Smooth muscle cell (in vitro differentiated cells): ENCODE measurements around the gene TMEM235. TPM values are rescaled to one million over a fixed set of nuclear protein-coding genes. Genes with fewer than 3 reads are reported as not detected.

Source experiments
- DNase-seq: peaks from one replicate; lab custom pipeline; 2025; ENCODE audit not compliant: unreplicated experiment; lab: John Stamatoyannopoulos, UW
- H2AFZ ChIP-seq: fragments of 200-600 bp; sonication (generic); 2 replicates; pipeline ENCODE4 v1.6.0; 2016; ENCODE audit warnings: antibody characterized with exemption, low read depth, mild to moderate bottlenecking
- H3F3A ChIP-seq: fragments of 200-600 bp; sonication (generic); 2 replicates; pipeline ENCODE4 v1.6.0; 2017; ENCODE audit warnings: antibody characterized with exemption, low read depth
- H3K27ac ChIP-seq: fragments of 200-600 bp; sonication (generic); 2 replicates; pipeline ENCODE4 v1.5.1; 2016; ENCODE audit warnings: low read depth, mild to moderate bottlenecking
- H3K27me3 ChIP-seq: fragments of 200-600 bp; sonication (generic); 2 replicates; pipeline ENCODE4 v1.6.1; 2016; ENCODE audit warnings: low read depth, mild to moderate bottlenecking
- H3K36me3 ChIP-seq: fragments of 200-600 bp; sonication (generic); 2 replicates; pipeline ENCODE4 v1.5.1; 2016; ENCODE audit warnings: low read depth
- H3K4me1 ChIP-seq: fragments of 200-600 bp; sonication (generic); 2 replicates; pipeline ENCODE4 v1.5.1; 2016; ENCODE audit warnings: low read depth
- H3K4me2 ChIP-seq: fragments of 200-600 bp; sonication (generic); 2 replicates; pipeline ENCODE4 v1.6.0; 2016; ENCODE audit warnings: mild to moderate bottlenecking
- H3K4me3 ChIP-seq: fragments of 200-600 bp; sonication (generic); 2 replicates; pipeline ENCODE4 v1.5.1; 2016; ENCODE audit warnings: mild to moderate bottlenecking
- H3K79me2 ChIP-seq: fragments of 200-600 bp; sonication (generic); 2 replicates; pipeline ENCODE4 v1.6.0; 2016; ENCODE audit warnings: low read depth, mild to moderate bottlenecking
- H3K9ac ChIP-seq: fragments of 200-600 bp; sonication (generic); 2 replicates; pipeline ENCODE4 v1.6.0; 2016; ENCODE audit warnings: low read depth
- H3K9me3 ChIP-seq: fragments of 200-600 bp; sonication (generic); replicated peaks from 2 replicates; pipeline ENCODE4 v1.5.1; 2016; ENCODE audit warnings: low read depth
- H4K20me1 ChIP-seq: fragments of 200-600 bp; sonication (generic); 2 replicates; pipeline ENCODE4 v1.6.0; 2016; ENCODE audit warnings: low read depth
- WGBS: methylation state at CpG from one replicate; pipeline ENCODE4 v1.1.7; 2016; ENCODE audit warnings: low lambda C conversion rate; 5-methylcytosine and 5-hydroxymethylcytosine counted together
- polyA plus RNA-seq: library from polyadenylated mRNA; unstranded; fragments of >200 nt; fragmentation: Nextera tagmentation; extraction: Ambion mirVana; gene quantifications from 2 replicates; pipeline ENCODE4 v1.2.1, GENCODE V29; 2016
- total RNA-seq: library from RNA; depleted of rRNA; stranded (reverse); fragments of >200 nt; gene quantifications from 2 replicates; pipeline ENCODE4 v1.2.3, GENCODE V29; 2014
- TF ChIP-seq, protein P1 (sequence below): fragments of 200-600 bp; sonication (generic); IDR thresholded peaks from 2 replicates; pipeline ENCODE4 v1.5.1; 2017; ENCODE audit warnings: borderline replicate concordance, mild to moderate bottlenecking, antibody characterized with exemption; ENCODE audit not compliant: insufficient read depth, poor library complexity, severe bottlenecking

The TMEM235 gene
- total and polyA plus RNA-seq, 2 experiments from 2014 or later: not detected

DNA sequence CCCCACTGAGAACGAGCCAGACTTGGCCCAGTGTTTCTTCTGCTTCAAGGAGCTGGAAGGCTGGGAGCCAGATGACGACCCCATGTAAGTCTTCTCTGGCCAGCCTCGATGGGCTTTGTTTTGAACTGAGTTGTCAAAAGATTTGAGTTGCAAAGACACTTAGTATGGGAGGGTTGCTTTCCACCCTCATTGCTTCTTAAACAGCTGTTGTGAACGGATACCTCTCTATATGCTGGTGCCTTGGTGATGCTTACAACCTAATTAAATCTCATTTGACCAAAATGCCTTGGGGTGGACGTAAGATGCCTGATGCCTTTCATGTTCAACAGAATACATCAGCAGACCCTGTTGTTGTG, 16.7 kb upstream of the TMEM235 start:
- peaks cover 25% of the 10 kb centered on the region for H3K79me2 ChIP-seq
- H3K27me3 ChIP-seq: no peaks in the 10 kb centered on the region
- peak overlapping the region; percentile 82 for H3K4me3 ChIP-seq
- TF ChIP-seq, protein P1, sequence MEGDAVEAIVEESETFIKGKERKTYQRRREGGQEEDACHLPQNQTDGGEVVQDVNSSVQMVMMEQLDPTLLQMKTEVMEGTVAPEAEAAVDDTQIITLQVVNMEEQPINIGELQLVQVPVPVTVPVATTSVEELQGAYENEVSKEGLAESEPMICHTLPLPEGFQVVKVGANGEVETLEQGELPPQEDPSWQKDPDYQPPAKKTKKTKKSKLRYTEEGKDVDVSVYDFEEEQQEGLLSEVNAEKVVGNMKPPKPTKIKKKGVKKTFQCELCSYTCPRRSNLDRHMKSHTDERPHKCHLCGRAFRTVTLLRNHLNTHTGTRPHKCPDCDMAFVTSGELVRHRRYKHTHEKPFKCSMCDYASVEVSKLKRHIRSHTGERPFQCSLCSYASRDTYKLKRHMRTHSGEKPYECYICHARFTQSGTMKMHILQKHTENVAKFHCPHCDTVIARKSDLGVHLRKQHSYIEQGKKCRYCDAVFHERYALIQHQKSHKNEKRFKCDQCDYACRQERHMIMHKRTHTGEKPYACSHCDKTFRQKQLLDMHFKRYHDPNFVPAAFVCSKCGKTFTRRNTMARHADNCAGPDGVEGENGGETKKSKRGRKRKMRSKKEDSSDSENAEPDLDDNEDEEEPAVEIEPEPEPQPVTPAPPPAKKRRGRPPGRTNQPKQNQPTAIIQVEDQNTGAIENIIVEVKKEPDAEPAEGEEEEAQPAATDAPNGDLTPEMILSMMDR: no peak
- no peak for DNase-seq
- H3K36me3 ChIP-seq: no peaks in the 10 kb centered on the region
- peak overlapping the region; percentile 96 for H3K4me2 ChIP-seq
- H3K27ac ChIP-seq: no peak overlapping the region
- H3K4me1 ChIP-seq: peaks cover 7% of the 10 kb centered on the region
- 19% methylated on average over 5 of the region's 5 CpGs for WGBS
- H3F3A ChIP-seq: no peaks in the 10 kb centered on the region
- H3K9ac ChIP-seq: peak overlapping the region; percentile 66
- no peaks in the 10 kb centered on the region for H3K9me3 ChIP-seq
- H4K20me1 ChIP-seq: no peaks in the 10 kb centered on the region
- peak overlapping the region; percentile 88 for H2AFZ ChIP-seq

DNA sequence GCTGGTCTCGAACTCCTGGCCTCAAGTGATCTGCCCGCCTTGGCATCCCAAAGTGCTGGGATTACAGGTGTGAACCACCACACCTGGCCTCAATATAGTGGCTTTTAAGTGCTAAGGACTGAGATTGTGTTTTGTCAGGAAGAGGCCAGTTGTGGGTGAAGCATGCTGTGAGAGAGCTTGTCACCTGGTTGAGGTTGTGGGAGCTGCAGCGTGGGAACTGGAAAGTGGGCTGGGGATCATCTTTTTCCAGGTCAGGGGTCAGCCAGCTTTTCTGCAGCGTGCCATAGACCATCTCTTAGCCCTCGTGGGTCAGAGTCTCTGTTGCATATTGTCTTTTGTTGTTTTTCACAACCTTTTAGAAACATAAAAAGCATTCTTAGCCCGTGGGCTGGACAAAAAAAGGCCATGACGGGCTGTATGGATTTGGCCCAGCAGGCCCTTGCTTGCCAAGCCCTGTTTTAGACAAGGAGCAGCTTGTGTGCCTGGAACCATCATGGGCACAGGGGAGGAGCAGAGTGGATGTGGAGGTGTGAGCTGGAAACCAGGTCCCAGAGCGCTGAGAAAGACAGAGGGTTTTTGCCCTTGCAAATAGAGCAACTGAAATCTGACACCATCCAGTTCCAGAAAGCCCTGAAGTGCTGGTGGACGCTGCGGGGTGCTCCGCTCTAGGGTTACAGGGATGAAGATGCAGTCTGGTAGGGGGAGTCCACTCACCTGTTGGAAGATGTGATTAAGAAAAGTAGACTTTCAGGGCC, 11.9 kb upstream of the TMEM235 start:
- Histone ChIP-seq H3K4me2 (no peak overlapping the region), H3K9ac (no peak overlapping the region), H3F3A (no peaks in the 10 kb centered on the region), H3K27ac (no peak overlapping the region), H2AFZ (no peak overlapping the region), H3K36me3 (no peaks in the 10 kb centered on the region), H3K27me3 (no peaks in the 10 kb centered on the region), H3K4me1 (peaks cover 7% of the 10 kb centered on the region), H3K79me2 (peaks cover 20% of the 10 kb centered on the region), H3K9me3 (no peaks in the 10 kb centered on the region), H3K4me3 (no peak overlapping the region), H4K20me1 (no peaks in the 10 kb centered on the region)
- TF ChIP-seq, protein P1: no peak
- no peak for DNase-seq
- WGBS: 82% methylated on average over 11 of the region's 11 CpGs

GRCh38 chr17:78223061-78223460, 8.4 kb upstream of the TMEM235 start:
- Histone ChIP-seq H3K27ac (no peak overlapping the region), H3K79me2 (no peaks in the 10 kb centered on the region), H3K27me3 (no peaks in the 10 kb centered on the region), H3K36me3 (no peaks in the 10 kb centered on the region), H3K4me1 (no peaks in the 10 kb centered on the region), H3K4me3 (no peak overlapping the region), H3K4me2 (no peak overlapping the region), H3K9me3 (no peaks in the 10 kb centered on the region), H4K20me1 (no peaks in the 10 kb centered on the region), H3F3A (no peaks in the 10 kb centered on the region), H2AFZ (no peak overlapping the region), H3K9ac (no peak overlapping the region)
- TF ChIP-seq, protein P1: no peak
- DNase-seq: no peak
- WGBS: 96% methylated on average over 4 of the region's 4 CpGs

DNA sequence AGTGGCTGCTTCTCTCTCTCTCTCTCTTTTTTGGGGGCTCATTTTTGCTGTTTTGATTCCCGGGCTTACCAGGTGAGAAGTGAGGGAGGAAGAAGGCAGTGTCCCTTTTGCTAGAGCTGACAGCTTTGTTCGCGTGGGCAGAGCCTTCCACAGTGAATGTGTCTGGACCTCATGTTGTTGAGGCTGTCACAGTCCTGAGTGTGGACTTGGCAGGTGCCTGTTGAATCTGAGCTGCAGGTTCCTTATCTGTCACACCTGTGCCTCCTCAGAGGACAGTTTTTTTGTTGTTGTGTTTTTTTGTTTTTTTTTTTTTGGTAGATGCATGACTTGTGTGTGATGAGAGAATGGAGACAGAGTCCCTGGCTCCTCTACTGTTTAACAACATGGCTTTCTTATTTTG, 7.7 kb upstream of the TMEM235 start:
- H3K79me2 ChIP-seq: no peaks in the 10 kb centered on the region

More for the DNA sequence above, 7.7 kb upstream of the TMEM235 start:
- Histone ChIP-seq H3K9ac (no peak overlapping the region), H3K27me3 (no peaks in the 10 kb centered on the region), H3K27ac (no peak overlapping the region), H3K9me3 (no peaks in the 10 kb centered on the region), H2AFZ (no peak overlapping the region), H3K4me3 (no peak overlapping the region), H3K4me1 (no peaks in the 10 kb centered on the region), H4K20me1 (no peaks in the 10 kb centered on the region), H3K36me3 (no peaks in the 10 kb centered on the region), H3K4me2 (no peak overlapping the region), H3F3A (no peaks in the 10 kb centered on the region)
- DNase-seq: no peak
- 91% methylated on average over 3 of the region's 3 CpGs for WGBS
- TF ChIP-seq, protein P1: no peak
